HL-60/S4 treated with phorbol 12-myristate 13-acetate at 8.2 ng/mL for 4 days and 3 days (cell line): ENCODE results near the gene TIAM2.

Source experiments
- in situ Hi-C: fragments of 300-500 bp; cut with MboI; formaldehyde crosslinking; loops from 2 replicates; pipeline ENCODE4 v1.15.0; 2022; ENCODE audit warnings: low sequenced_read_pairs

The TIAM2 gene

GRCh38 chr6:155123520-155123919, 128.4 kb downstream of the TIAM2 start:
- in situ Hi-C loops: no loop called here

- in situ Hi-C loops: no loop called here
Observed at GRCh38 chr6:155125906-155126305, 130.8 kb downstream of the TIAM2 start.

GRCh38 chr6:155126727-155127439, 131.8 kb downstream of the TIAM2 start:
- in situ Hi-C loops: no loop called here

- in situ Hi-C loops: no loop called here
Observed at GRCh38 chr6:155128977-155129376, 133.9 kb downstream of the TIAM2 start.

GRCh38 chr6:155129744-155130143, 134.6 kb downstream of the TIAM2 start:
- in situ Hi-C loops: no loop called here

- in situ Hi-C loops: no loop called here
Observed at GRCh38 chr6:155130161-155130853, 135.2 kb downstream of the TIAM2 start.

GRCh38 chr6:155132617-155133016, 137.5 kb downstream of the TIAM2 start:
- in situ Hi-C loops: no loop called here

- in situ Hi-C loops: no loop called here
Observed at GRCh38 chr6:155141002-155141401, 145.9 kb downstream of the TIAM2 start.

- in situ Hi-C loops: no loop called here
Observed at GRCh38 chr6:155141512-155141911, 146.4 kb downstream of the TIAM2 start.

GRCh38 chr6:155142168-155143028, 147.3 kb downstream of the TIAM2 start:
- in situ Hi-C loops: no loop called here

GRCh38 chr6:155143029-155143577, 148.0 kb downstream of the TIAM2 start:
- in situ Hi-C loops: no loop called here

GRCh38 chr6:155143578-155144106, 148.5 kb downstream of the TIAM2 start:
- in situ Hi-C loops: no loop called here

- in situ Hi-C loops: no loop called here
Observed at GRCh38 chr6:155146205-155146604, 151.1 kb downstream of the TIAM2 start.

GRCh38 chr6:155147958-155148663, 153.0 kb downstream of the TIAM2 start:
- in situ Hi-C loops: no loop called here

GRCh38 chr6:155150967-155151671, 156.0 kb downstream of the TIAM2 start:
- in situ Hi-C loops: no loop called here

- in situ Hi-C loops: no loop called here
Observed at GRCh38 chr6:155152211-155153076, 157.3 kb downstream of the TIAM2 start.

- in situ Hi-C loops: no loop called here
Observed at GRCh38 chr6:155154158-155154830, 159.2 kb downstream of the TIAM2 start.

- in situ Hi-C loops: no loop called here
Observed at GRCh38 chr6:155155787-155156447, 160.8 kb downstream of the TIAM2 start.
